ENCODE data around the gene ABHD16A.

The ABHD16A gene

DNA sequence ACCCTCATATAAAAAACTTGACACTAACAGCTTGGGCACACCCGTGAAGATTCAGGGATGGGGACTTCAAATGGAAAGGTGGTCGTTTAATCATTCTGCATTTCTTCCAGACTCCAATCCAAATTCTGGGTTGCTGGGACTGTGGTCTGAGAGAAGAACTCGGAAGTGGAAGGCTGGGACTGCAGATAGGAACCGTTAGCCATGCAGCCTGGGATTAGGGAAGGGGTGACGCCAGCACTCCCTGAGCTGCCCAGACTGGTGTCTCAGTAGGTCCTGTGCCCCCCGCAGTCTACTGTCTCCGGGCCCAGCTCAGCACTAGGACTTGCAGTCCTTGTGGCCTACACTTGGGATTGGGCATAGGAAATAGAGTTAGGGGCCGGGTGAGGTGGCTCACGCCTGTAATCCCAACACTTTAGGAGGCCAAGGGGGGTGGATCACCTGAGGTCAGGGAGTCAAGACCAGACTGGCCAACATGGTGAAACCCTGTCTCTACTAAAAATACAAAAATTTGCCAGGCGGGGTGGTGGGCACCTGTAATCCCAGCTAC, 33.7 kb upstream of the ABHD16A start:
- TF ChIP-seq GATA3 (IDR thresholded peaks at IDR 0.05; ENCODE audit: low read depth, low read length) (no peak), GATA2 (IDR thresholded peaks at IDR 0.05; ENCODE audit: low read depth, low read length) (no peak)

DNA sequence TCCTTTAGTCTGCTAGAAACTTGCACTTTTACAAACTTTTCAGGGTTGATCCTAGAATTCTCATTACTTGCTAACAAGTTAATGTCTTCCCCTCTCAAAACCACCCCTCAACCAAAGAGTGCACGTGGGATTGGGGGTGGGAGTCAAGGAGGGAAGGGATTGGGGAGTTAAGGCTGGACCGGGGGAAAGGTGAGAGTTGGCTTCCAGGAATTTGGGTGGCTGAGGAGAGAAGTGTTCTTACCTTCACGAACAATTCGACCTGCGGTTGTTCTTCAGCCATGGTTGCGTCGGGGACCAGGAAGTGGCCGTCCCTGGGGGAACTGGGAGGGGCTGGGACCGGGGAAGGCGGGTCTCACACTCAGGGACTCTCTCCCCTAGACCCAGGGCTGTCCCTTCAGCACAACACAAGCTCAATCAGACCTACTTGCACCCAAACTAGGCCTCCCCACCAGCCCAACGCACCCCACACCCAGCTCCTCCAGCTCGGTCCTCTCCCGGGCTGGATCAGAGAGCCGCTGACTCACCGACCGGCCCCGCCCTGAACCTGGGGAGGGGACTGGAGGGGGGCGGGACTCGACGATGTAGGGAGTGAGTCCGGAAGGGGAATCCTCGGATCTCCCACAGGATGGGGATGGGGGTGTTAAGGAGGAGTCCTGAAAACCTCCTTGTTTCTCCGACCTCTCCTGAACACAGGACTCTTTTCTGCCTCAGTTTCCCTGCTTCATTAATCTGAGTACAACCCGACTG, 33.1 kb upstream of the ABHD16A start, which contains the start of gene CLIC1:
Gene CLIC1, minus strand, starts transcription at position 510 of the 747 bp plus-strand sequence. Its CDS starts 230 bp downstream, at position 280.
- TF ChIP-seq GATA3 (IDR thresholded peaks at IDR 0.05; ENCODE audit: low read depth, low read length) (no peak), GATA2 (IDR thresholded peaks at IDR 0.05; ENCODE audit: low read depth, low read length) (no peak)

DNA sequence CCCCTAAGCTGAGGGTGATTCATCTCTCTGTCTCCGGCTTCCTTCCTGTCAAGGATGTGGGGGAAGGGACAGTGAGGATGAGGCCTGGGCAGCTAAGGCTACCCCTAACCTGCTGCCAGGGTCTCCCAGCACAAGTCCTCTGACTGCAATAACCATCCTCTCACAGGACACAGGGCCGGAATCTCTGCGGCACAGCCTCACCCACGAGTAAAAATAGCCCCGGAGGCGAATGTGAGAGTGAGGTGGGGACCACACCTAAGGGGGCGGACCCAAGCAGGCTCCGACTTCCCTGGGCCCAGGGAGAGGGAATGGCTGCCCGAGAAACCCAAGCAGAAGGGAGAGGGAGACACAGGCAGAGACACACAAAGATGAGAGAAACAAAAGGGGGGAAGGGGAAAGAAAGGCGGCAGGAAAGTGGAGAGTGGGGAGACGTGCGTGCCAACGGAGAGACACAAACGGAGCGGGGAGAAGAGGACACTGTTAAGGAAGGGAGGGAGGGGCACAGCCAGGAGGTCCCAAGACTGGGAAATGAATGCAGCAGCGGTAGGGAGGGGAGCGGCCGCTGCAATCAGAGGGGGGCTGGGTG, 31.8 kb upstream of the ABHD16A start:
- TF ChIP-seq GATA2 (IDR thresholded peaks at IDR 0.05; ENCODE audit: low read depth, low read length) (no peak), GATA3 (IDR thresholded peaks at IDR 0.05; ENCODE audit: low read depth, low read length) (no peak)

DNA sequence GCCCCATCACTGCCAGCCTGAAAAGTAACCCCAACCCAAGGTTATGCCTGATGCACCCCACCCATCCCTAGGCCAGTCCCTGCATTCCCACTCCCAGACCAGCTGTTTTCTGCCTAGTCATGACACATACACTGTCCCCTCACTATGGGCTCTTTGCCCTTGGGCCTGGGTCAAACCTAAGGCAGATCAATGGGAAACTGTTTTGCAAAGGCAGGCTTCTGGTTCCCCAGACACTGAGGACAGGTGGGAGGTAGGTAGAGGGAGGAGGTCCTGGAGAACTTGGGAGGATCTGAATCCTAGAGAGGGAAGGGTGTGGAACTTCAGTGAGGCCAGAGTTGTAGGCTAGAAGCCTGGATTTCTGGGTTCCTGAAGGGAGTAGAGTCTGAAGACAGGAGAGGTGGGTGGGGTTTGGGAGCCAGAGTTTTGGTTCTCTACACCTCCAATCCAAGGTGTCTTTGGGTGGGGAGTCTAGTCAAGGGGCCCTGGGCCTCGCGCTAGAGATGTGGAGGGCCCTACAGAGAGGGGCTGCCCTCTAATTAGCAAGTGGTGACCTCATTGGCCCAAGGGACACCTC, 31.2 kb upstream of the ABHD16A start:
- no peak for TF ChIP-seq GATA2 (IDR thresholded peaks at IDR 0.05; ENCODE audit: low read depth, low read length)
- no peak for TF ChIP-seq GATA3 (IDR thresholded peaks at IDR 0.05; ENCODE audit: low read depth, low read length)

DNA sequence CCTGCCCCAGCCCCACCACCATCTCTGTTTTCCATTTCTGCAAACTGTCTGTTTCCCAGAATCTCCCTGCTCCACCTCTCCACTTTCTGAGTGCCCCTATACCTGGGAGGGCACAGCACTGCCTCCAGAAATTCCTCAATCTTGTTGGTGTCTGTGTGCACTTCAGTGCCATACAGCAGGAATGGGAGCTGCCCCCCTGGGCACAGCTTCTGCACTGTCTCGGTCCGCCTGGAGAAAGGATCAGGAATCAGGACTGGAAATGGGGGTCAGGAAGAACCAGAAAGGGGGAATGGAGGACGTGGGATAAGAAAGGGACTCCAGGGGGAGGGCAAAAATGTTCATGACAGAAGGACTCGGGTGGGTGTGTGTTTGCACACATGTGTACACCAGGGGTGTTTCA, 30.6 kb upstream of the ABHD16A start:
- TF ChIP-seq GATA2 (IDR thresholded peaks at IDR 0.05; ENCODE audit: low read depth, low read length) (no peak), GATA3 (IDR thresholded peaks at IDR 0.05; ENCODE audit: low read depth, low read length) (no peak)

DNA sequence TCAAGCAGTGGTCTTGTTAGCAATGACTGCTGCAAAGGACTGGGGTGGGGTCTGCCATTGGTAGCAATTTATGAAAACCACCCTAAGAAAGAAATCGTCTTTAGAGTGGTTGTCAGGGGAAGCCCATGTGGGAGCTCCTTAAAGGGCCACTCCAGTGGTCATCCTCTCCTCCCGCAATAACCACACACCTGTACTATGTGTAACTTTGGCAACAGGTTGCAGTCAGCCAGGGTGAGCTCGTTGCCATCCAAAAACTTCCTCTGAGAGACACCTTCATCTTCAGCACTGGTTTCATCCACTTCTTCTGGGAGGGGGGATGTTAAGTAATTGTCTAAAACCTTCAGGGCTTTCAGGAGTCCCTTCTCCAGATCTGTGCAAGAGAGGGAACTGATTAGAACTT, 28.9 kb upstream of the ABHD16A start:
- TF ChIP-seq GATA2 (IDR thresholded peaks at IDR 0.05; ENCODE audit: low read depth, low read length) (no peak), GATA3 (IDR thresholded peaks at IDR 0.05; ENCODE audit: low read depth, low read length) (no peak)

DNA sequence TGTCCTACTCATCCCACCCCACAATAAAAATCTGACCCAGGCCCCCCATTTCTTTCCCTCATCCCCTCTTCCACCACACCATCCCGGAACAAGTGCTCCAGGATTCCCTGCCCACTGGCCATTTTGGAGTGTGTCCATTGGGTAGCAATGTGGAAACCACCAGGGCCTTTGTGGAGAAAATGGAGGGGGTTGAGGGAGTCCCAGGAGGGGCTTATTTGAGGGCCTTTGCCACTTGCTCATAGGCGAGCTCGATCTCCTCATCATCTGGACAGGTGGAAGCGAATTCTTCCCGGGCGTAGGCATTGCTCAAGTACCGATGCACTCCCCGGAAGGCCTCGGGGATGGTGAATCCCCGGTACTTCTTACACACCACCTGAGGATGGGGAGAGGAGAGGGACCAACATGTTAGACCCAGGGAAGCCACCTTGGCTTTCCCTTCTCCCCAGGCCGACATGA, 27.5 kb upstream of the ABHD16A start:
- TF ChIP-seq GATA2 (IDR thresholded peaks at IDR 0.05; ENCODE audit: low read depth, low read length) = no peak
- TF ChIP-seq GATA3 (IDR thresholded peaks at IDR 0.05; ENCODE audit: low read depth, low read length) = no peak

DNA sequence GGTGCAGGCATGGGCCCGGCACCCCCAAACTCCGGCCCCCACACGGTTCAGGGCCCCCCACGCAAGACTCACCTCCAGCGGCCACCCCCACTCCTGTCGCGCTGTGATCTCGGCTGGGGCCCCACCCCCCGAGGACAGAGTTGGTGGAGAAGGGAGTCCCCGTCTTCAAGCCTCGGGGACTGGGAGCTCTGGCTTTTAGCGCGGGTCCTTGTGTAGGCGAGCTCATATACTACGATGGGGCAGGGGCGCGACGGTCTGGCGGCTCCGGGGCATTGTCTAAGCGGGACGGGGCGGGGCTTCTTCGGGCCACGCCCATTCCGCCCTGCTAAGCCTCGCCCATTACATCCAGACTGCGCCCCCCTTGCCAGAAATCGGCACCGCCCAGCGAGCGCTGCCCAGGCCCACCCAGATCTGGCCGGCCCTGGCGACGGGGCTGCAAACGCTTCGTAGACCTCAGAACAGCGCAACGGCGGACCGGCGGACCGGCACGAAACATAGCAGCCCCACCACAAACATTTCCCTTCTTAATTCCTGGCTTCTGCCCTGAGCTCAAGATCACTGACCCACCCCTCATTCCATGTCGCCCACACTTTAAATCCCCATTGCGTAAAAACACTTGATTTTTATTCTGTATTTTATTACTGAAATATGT, 27.0 kb upstream of the ABHD16A start:
- TF ChIP-seq GATA2 (IDR thresholded peaks at IDR 0.05; ENCODE audit: low read depth, low read length) = no peak
- no peak for TF ChIP-seq GATA3 (IDR thresholded peaks at IDR 0.05; ENCODE audit: low read depth, low read length)

DNA sequence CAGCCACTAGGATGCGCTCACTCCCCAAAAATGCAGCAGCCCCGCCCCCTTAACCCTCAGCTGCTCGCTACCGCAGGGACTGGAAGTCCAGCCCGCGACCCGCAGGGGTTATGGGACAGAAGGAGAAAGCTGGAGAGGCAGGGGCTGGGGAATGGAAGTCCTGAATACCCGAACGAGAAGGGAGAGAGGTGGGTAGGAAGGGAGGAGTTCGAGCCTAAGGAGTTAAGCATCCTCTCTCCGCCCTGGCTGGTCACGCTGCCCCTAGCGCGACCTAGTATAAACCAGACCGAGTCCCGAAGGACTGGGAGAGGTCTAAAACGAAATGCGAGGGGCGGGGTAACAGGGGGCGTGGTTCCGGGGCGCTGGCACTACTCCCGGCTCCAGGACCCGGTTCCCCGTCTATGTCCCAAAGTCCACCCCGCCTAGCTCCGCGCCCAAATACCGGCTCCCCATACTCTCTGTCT, 26.4 kb upstream of the ABHD16A start:
- TF ChIP-seq GATA2 (IDR thresholded peaks at IDR 0.05; ENCODE audit: low read depth, low read length) (no peak), GATA3 (IDR thresholded peaks at IDR 0.05; ENCODE audit: low read depth, low read length) (no peak)

DNA sequence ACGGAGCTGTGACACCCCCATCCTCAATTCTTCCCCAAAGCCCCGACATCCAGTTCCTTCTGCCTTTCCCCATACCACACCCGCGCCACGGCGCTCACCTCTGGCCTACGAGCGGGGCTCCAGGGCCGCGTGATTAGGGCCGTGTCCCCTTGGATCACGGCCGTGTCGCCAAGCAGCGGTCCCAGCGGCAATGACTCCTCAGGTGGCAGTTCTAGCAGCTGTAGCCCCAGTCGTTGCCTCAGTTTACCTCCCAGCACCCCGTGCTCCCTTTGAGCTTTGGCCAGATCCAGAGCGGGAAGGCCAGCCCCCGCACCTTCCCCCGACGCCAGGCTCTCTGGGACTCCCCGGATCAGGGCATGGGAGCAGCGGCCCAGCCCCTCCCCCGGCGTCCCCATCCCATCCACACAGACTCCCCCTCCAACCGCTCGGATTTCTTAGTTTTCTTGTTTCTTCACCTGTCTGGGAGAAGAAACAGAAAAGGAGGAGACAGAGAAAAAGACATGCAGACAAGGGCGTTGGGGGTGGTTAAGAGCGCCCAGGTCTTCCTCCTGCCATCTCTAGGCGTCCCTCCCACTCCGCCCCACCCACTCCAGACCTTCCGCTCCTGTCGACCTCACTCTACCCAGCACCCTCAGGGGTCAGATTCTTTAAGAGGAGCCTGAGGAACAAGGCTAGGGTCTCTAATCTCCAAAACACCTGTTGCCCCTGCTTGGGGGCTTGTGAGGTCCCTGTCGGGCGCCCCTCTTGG, 25.8 kb upstream of the ABHD16A start, which contains the start of gene DDAH2:
Gene DDAH2, minus strand, starts transcription at position 533 of the 748 bp plus-strand sequence. Its CDS starts 138 bp downstream, at position 395.
- TF ChIP-seq GATA3 (IDR thresholded peaks at IDR 0.05; ENCODE audit: low read depth, low read length) = no peak
- TF ChIP-seq GATA2 (IDR thresholded peaks at IDR 0.05; ENCODE audit: low read depth, low read length) = no peak

DNA sequence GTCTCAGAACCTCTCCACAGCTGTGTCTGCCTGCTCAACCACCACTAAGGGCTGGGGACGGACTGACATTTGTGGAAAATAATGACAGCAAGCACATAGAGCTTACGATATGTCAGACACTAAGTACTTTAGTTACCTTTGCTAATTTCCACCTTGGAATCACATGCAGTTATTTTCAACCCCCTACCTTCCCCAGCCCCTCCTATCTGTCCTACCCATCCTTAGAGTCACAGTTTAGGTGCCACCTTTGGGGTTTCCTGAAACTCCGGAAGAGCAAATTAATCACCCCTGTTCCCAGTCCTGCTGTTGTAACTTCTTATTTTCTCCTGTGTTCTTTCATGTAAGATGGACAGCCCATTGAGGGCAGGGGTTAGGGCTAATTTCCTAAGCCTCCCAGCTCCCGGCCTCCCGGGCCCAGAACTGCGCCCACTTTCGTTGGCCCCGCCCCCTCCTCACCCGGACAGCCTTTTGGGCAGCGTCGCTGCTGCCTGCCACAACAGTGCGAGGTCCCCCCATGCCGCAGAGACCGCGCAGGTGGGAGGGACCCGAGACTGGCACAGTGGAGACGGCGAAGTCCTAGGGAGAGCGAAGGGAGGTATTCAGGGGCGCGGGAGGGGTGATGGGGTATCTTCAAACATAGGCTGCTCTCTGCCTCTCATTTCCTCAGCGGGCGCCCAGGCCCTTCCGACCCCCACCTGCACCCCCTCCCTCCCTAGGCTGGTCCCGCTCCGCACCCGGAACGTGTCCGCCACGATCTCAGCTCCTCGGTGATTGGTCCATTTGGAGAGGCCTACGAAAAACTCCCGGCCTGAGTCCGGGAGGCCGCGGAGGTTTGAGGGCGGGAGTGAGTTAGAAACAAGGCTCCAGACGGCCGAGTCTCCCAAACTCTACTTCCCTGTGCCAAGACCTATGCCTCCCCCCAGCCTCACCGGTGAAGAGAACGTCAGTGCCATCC, 24.9 kb upstream of the ABHD16A start:
- TF ChIP-seq GATA2 (IDR thresholded peaks at IDR 0.05; ENCODE audit: low read depth, low read length) (no peak), GATA3 (IDR thresholded peaks at IDR 0.05; ENCODE audit: low read depth, low read length) (no peak)

DNA sequence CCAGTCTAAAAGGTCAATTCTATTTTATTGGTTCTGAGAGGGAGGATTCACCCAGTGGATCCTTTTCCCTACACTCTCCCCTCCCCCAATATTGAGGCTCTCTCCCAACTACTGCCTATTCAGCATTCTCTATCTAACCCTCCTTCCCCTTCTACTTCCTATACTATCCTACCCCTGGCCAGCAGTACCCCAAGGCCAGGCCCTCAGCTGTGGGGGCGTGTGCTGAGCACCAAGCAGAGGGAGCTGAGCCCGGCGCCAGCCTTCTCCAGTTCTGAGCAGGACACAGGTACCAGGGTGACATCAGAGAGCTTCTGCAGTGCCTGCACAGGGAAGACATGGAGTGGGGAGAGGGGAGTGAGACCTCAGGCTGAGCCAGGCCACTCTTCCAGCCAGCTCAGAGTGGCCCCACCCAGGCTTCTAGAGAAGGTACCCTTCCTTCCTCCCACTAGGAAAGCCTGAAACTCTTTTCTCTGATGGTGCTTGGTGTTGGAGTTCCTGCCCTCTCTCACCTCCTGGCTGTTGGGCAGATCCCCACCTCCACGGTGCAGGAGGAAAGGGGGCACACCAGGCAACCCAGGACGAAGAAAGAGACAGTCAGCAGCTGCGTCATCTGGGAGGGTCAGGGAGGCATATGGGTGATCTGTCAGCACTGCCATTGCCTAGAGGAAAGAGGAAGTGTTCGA, 24.1 kb upstream of the ABHD16A start:
- TF ChIP-seq GATA2 (IDR thresholded peaks at IDR 0.05; ENCODE audit: low read depth, low read length) (no peak), GATA3 (IDR thresholded peaks at IDR 0.05; ENCODE audit: low read depth, low read length) (no peak)

Data from SH-SY5Y (cell line).